ENCODE results near the gene NNT.
"Not testable (repeated sequence)": the region's sequence is repeated elsewhere in the genome, so short reads cannot be mapped to it uniquely, and the experiment has no call there.

NNT gene

DNA sequence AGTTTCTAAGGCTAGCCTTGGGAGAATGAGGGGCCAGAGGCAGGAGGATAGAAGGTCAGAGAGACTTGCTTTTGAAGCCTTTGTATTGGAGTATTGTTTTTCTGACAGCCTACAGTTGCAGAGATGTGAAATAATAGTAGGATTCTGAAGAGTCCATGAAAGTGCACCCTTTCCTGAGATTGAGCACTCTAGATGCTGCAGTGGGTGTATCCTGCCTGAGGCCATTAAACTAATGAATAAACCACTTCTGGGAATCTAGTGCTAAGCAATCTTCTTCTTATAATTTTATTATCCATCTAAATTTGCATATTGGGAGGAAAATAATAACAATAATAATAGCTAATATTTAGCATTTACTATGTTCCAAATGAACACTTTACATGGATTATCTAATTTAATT, 19.3 kb upstream of the NNT start:
- no peak for DNase-seq

DNA sequence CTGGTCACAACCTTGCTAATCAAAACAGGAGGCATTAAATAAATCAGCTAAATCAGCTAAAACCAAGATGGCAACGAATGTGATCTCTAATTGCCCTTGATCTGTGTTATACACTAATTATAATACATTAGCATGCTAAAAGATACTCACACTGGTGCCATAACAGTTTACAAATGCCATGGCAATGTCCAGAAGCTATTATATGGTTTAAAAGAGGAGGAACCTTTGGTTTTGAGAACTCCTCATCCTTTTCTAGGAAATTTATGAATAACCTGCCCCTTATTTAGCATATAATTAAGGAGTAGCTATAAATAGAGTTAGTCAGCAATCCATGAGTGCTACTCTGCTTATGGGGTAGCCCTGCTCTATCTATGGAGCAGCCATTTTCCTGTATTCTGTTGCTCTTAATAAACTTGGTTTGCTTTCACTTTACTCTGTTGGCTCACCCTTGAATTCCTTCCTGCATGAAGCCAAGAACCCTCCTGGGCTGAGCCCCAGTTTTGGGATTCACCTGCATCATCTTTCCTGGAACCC, 18.7 kb upstream of the NNT start:
- no peak for DNase-seq

DNA sequence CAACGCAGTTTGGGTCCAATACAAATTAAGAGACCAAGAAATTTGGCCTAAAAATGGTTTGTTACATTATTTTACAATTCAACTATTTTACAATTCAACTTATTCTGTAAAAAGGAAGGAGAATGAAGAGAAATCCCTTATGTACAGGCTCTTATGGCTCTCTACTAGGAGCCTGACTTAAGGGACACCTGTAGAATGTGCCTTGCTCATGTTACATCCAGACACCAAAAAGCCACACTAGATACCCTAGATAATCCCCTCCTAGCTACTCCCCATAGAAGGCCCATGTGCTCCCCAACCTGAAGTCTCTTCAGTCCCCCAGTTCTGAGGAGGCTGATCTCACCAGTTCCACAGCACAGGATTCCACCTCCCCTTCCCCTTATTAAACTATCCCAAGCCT, 14.1 kb upstream of the NNT start:
- DNase-seq: no peak

DNA sequence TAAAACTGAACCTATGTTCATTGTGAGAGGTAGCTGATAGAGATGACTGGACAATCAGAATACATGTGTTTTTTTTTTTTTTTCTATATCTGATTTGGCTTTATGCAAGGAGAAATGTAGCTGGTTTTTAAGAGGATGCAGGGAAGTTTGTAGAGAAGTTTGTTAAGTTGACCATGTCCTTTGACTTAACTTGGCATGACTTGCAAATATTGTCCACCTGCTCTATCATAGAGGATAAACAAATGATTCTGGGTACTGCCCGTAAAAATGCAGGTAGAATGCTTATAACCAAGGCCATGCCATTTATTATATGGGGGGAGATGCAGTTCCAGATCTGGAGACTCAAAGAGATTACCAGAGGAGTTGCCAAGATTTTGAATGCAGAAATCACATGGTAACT, 13.7 kb upstream of the NNT start:
- no peak for DNase-seq

DNA sequence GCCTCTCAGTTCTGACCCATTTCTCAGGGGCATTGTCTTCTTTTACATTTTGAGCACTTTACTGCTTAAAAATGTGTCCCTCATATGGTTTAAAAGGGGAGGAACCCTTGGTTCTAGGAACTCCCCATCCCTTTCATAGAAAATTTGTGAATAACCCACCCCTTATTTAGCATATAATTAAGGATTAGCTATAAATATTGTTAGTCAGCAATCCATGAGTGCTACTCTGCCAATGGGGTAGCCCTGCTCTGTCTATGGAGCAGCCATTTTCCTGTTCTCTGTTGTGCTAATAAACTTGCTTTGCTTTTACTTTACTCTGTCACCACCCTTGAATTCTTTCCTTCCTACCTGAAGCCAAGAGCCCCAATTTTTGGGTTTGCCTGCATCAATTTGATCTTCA, 12.3 kb upstream of the NNT start:
- DNase-seq: no peak

DNA sequence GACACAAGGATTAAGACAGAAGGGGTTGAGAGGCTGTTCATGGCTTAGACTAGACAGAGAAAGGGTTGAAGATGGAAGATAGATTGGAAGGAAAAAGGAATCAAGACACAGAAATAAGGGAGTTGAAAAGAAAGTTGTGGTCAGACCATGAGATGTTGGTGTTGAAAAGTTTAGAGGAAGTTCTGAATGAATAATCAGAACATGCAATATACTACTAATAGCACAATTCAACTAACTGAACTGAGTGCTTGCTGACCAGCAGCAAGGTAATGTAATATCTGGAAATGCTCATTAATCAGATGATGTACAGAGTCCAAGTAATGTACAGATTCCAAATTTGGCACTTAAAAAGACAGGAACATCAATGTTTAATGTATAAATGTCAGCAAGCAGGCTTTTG, 10.6 kb upstream of the NNT start:
- DNase-seq: no peak

- DNase-seq: not testable (repeated sequence)
Measured at GRCh38 chr5:43598927-43599326, 4.1 kb upstream of the NNT start.

DNA sequence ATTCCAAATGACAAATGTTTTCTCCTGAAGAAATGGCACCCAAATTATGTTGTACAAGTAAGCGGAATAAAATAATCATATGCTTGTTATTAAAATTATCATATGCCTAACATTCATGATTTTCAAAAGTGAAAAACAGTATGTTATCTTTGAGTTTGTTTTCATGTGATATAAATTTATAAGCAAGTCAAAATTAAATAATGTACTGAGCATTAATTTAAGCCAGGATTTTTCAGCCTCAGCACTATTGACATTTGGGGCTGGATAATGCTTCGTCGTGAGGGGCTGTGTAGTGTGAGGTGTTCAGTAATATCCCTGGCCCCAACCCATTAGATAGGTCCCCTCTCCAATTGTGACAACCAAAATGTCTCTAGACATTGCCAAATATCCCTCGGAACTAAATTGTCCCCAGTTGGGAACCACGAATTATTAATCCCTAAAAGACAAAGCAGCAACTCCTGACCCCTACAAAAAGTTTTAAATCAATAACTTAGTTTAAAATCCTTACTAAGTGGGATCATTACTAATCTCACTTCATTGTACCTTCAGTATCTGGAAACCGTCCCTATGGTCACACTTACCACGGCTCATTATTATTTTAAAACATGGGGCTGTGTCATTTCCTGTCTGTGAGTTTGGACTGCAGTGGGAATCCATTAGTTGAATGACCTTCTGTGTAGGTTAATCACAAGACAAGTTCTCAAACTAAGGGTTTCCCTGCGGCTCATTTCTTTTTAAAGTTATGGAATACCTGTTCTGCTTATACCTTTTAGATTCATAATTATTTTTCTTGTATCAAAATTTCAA, 1.3 kb upstream of the NNT start:
- peak in 1 of 5 experiments; percentile 13 for DNase-seq

DNA sequence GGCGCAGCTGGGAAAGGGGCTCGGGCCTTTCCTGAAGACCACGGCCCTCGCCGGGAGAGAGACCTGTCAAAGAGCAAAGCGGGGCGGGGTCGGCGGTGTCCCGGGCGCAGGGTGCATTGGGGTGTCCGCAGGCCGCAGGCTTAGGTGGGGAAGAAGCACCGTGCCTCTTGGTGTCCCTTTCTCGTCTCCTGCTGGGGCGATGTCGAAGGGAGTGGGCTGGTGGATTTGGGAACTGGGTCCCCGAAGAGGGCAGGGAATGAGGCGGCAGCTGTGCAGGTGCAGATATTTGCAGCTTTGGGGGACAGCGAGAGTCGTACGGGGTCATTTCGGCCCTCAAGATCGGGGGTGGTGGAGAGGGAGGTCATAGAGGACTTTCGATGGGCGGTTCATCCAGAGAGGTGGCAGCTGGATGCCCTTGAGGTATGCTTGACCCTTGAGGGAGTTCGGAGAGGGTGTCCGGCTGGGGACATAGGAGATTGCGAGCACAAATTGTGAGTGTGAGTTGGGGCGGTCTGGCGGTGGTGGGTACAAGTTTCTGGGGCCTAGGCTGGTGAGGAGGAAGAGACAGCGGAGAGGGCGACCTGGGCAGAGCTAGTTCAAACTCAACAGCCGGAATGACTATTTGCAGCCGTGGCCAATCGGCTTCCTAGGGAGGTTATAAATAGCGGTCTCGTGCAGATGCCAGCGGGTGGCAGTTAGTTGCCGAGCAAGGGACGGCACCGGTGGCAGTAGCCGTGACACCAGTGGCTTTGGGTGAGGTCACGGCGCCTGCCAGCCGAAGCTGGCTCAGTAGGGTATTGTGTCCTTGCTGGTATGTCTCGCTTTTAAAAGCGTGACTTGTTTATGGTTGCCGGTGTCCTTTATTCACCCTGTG, 601 bp downstream of the NNT start:
- peak; percentile 46 to 93 (median 64) for DNase-seq

DNA sequence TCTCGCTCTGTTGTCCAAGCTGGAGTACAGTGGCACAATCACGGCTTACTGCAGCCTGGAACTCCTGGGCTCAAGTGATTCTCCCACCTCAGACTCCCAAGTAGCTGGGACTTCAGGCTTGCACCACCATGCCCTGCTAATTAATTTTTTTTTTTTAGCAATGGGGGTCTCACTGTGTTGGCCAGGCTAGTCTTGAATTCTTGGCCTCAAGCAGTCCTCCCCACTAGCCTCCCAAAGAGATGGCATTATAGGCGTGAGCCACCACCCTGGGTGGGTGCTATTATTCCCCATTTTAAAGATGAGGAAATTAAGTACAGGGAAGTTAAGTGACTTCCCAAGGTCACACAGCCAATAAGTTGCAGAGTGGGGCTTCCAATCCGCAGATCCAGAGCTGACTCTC, 1.7 kb downstream of the NNT start:
- DNase-seq: no peak

- DNase-seq: no peak
Measured at GRCh38 chr5:43606351-43606750, 3.4 kb downstream of the NNT start.

- DNase-seq: peak in 1 of 5 experiments; percentile 9
Measured at GRCh38 chr5:43608406-43608805, 5.4 kb downstream of the NNT start.

GRCh38 chr5:43609752-43610151, 6.8 kb downstream of the NNT start:
- peak in 1 of 5 experiments; percentile 59 for DNase-seq

DNA sequence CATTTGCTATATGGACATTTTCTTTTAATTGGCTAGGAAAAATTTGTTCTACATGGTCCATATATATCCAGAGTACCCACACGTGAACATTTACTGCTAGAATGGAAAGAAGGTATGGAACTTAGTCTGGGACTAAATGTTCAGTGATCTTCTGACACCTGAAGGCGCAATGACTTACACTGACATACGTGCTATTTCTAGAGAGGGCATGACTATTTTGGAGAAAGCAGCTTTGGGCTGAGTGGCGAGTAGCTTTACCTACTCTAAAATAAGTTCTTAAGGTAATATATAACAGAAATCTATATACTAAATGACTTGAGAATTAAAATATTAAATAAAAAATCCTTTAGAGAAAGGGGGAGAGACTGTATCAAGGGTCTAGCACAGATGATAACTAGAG, 10.4 kb downstream of the NNT start:
- no peak for DNase-seq

- no peak for DNase-seq
Measured at GRCh38 chr5:43615445-43616184, 12.6 kb downstream of the NNT start.

DNA sequence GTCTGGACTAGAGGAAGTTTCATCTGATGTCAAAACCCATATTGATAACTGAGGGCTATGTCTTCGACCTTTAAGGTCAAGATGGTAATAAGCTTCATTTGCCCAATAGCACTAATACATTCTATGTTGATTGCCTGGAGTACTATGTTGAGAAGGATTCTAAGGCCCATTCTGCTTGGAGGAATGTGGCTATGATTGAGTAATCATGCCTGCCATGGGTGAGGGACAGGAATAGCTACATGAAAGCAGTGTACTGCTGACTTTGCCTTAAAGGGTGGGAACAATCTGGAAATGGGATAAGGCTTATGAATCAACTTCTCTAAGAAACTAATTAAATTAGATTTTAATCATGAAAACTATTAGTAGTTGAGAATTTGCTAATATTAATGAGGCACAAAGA, 13.6 kb downstream of the NNT start:
- DNase-seq: no peak

- DNase-seq: no peak
Measured at GRCh38 chr5:43619380-43619779, 16.4 kb downstream of the NNT start.

- DNase-seq: no peak
Measured at GRCh38 chr5:43619911-43620310, 16.9 kb downstream of the NNT start.

- DNase-seq: no peak
Measured at GRCh38 chr5:43620944-43621505, 18.0 kb downstream of the NNT start.

- no peak for DNase-seq
Measured at GRCh38 chr5:43622074-43622473, 19.1 kb downstream of the NNT start.

DNA sequence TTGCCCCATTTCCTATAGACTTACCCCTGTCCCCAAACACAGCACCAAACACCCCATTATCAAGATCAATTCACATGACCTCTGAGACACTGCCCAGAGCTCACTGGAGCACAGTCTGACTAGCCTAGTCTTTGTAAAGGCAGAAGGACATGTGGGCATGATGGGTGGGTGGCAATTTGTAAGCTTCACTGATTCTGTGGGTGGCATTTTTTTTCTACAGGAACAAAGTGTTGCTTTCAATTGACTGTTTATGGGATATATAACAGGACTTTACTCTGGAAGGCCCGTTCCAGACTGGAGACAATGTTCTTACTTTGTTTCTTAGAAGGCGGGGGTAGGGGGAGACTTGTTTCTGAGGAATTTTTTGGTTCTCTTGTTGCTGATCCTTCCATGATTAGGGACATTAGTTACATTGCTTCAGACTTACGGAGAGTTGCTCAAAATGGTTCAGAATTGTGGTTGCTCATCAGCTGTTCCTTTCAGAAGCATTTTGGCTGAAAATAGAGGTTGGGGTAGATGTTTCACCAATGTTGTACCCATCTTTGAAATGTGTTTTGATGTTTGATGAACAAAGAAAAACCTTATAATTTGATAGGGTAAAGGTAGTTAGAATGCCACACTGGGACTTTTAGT, 20.2 kb downstream of the NNT start:
- DNase-seq: no peak

- DNase-seq: no peak
Measured at GRCh38 chr5:43627028-43627427, 24.0 kb downstream of the NNT start.
